ENCODE results near the gene ELAVL2.

DNA sequence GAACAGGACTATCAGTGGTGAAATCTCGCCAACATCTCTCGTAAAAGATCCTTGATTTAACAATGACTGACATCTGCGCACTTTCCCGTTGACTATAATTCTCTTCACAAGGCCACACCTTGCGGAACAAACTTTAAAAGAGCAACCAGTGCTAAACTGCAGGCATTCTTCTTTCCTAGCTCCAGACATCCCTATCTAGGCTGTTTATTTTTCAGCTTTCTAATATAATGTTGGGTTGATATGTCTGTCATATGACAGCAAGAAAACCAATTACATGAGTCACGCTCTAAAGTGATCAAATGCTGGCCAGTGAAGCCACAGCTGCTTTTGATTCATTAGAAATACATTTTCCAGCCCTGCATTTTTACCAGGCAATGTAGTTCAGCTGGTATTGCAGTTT lies 162.5 kb downstream of the ELAVL2 start:
- TF ChIP-seq, protein P1, sequence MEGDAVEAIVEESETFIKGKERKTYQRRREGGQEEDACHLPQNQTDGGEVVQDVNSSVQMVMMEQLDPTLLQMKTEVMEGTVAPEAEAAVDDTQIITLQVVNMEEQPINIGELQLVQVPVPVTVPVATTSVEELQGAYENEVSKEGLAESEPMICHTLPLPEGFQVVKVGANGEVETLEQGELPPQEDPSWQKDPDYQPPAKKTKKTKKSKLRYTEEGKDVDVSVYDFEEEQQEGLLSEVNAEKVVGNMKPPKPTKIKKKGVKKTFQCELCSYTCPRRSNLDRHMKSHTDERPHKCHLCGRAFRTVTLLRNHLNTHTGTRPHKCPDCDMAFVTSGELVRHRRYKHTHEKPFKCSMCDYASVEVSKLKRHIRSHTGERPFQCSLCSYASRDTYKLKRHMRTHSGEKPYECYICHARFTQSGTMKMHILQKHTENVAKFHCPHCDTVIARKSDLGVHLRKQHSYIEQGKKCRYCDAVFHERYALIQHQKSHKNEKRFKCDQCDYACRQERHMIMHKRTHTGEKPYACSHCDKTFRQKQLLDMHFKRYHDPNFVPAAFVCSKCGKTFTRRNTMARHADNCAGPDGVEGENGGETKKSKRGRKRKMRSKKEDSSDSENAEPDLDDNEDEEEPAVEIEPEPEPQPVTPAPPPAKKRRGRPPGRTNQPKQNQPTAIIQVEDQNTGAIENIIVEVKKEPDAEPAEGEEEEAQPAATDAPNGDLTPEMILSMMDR (IDR thresholded peaks at IDR 0.05; ENCODE audit: poor library complexity, severe bottlenecking), result no peak
- TF ChIP-seq SMC3 (conservative IDR thresholded peaks at IDR 0.05; ENCODE audit: poor library complexity), result no peak
- TF ChIP-seq EP300 (conservative IDR thresholded peaks at IDR 0.05; ENCODE audit: poor library complexity, severe bottlenecking), result no peak
- no peak for TF ChIP-seq EZH2 (IDR thresholded peaks at IDR 0.05; ENCODE audit: borderline replicate concordance, insufficient read depth, low read length, poor library complexity, severe bottlenecking)
- TF ChIP-seq POLR2AphosphoS5 (IDR thresholded peaks at IDR 0.05), result no peak
- no peak for TF ChIP-seq RAD21 (conservative IDR thresholded peaks at IDR 0.05)
